Activated CD8-positive, alpha-beta memory T cell treated with anti-CD3 and anti-CD28 coated beads for 36 hours (primary cell): ENCODE measurements around the gene LIF. TPM values are rescaled to one million over a fixed set of nuclear protein-coding genes. Genes with fewer than 3 reads are reported as not detected.
"Not testable (repeated sequence)": the region's sequence is repeated elsewhere in the genome, so short reads cannot be mapped to it uniquely, and the experiment has no call there.

Experiments used
- CTCF ChIA-PET: fragments of 350-600 bp; sonication (Branson Sonifier 250); formaldehyde crosslinking; loops from one replicate; lab custom pipeline; 2021; ENCODE audit warnings: antibody characterized with exemption; lab: Charles Lee
- POLR2A ChIA-PET: fragments of 350-600 bp; sonication (Branson Sonifier 250); formaldehyde crosslinking; loops from one replicate; lab custom pipeline; 2021; ENCODE audit warnings: antibody characterized with exemption; lab: Charles Lee
- total RNA-seq, 2 experiments: library from RNA; stranded (reverse); gene quantifications; one replicate each; pipeline ENCODE4 v1.2.3, GENCODE V29; 2021

The LIF gene
- total RNA-seq, 2 experiments from 2014 or later: 121 to 128 TPM

DNA sequence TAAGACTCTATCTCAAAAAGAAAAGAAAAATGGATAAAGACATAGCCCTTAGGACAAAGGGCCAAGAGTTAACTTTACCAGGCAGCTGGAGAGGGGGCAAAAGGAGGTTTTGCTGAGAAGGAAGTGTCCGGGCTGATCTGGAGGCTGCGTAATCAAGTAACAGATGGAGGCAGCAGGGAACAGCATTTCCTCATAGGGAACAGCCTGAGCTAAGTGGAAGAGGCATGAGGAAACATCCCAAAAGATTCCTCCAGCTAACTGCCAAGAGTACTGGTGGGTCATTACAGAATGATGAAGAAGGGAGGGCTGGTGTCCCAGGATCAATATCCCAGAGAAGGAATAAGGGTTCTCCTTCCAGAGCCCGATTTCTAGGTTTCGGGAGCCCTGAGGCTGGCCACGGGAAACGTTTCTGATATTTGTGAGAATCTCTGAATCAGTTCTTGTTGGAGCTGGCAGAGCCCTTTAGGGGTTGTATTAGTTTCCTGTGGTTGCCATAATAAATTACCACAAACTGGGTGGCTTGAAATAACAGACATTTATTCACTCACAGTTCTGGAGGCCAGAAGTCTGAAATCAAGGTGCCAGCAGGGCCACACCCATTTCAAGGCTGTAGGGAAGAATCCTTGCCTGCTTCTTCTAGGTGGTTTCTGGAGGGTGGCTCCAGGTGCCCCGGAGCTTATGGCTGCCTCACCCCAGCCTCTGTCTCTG, 21.2 kb downstream of the LIF start:
- CTCF ChIA-PET: no interaction called here
- POLR2A ChIA-PET: no interaction called here

DNA sequence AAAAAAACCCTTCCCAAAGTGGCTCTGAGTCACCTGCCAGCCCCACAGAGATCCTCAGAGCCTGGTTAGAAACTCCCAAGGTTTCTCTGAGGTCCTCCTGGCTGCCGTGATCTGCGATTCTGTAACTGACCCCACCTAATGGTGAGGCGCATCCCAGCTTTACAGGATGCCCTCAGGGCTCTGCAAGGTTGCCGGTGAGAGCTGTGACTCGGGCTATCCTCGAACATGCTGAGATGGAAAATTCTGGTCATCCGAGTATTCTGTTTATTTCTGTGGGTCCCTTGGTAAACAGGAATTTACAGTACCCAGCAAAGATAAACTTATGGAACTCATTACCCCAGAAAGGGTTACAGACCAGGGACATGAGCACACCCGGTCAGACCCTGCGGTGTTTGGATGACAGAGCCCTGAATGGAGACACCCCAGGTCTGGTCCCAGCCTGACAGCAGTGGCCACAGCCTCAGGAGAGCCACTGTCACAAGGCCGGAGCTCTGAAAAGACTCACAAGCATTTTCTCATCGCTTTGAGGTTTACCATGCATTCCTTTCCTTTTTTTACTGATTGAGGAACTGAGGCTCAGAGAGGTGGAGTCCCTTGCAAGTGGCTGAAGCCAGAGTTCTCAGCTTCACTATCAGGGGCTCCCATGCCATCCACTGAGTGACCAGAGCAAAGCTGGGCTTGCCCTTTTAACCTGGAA, 22.2 kb downstream of the LIF start:
- ChIA-PET POLR2A (no interaction called here), CTCF (no interaction called here)

DNA sequence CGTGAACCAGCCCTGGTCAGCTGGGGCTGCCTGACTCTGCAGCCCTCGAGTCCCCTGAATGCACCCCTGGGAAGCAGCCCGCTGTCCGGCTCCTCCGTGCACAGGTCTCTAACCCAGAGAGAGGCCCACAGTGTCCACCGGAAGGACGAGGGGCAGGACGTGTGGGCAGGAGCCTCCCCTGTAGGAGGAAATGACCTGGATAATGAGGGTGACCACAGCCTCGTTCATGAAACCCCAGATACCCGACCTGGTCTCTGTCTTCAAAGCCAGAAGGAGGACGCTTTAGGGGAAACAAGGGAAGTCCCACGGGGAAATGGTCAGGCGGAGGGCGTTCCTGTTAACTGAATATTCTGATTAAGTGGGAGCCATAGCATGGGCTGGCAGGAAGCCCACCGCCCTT, 23.3 kb downstream of the LIF start:
- ChIA-PET CTCF (no interaction called here), POLR2A (no interaction called here)

DNA sequence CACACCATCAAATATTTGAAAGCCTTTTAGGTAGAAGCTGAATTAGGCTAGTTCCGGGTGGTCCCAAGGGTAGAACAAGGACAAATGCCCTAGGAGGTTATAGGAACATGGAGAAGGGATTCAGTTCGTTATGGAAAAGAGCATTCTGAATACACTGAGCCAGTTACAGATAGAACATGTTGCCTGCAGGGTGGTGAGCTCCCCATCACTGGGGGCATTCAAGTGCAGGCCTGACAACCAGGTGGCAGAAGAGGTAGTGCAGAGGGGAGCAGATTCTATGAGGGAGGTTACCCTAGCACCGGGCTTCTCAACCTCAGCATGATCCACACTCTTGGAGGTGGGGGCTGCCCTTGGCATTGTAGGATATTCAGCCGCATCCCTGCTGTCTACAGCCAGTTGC, 24.2 kb downstream of the LIF start:
- ChIA-PET CTCF (interaction anchor here (1.0 kb wide), 1 partner anchor 63 kb away, joined by 3 read pairs; no protein-coding TSS in a partner anchor), POLR2A (no interaction called here)

DNA sequence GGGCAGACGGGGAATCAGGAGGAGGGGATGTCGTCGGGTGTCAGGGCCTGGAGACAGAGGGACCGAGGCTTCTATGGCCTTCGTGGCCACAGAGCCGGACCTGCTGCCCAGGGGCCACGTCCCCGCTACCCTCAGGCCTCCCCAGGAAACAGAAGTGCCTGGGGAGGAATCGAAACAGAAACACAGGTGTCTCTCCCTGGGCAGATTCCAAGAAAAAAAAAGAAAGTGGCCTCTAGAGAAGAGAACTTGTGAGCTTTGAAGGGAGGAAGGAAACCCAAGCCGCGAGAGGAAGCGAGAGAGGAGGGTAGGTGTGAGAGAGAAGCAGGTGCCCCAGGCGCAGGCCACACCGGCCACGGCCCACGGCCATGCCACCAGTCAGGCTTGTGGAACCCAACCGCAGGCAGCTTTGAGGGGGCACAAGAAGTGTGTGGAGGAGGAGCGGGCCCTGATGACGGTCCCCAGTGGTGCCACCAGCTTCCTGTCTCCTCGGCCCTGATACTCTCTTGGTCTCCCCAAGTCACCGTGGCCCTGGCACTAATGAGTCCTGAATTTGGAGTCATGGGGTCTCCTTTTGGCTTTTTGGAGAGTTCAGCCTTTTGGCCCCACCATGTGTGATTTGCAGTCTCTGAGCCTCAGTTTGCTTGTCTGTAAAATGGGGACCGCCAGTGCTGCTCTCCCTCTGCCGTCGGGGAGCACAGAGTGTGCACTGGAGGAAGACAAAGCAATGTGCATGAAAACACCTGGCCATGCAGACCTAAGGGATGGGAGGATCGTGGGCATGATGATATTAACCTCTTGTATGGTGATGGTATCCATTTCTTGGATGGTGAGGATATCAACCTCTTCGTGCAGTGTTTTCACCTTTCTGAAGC, 25.2 kb downstream of the LIF start:
- POLR2A ChIA-PET: interaction anchor here (0.5 kb wide), 1 partner anchor 175 kb away, joined by 3 read pairs; the partner anchor contains the start of gene SEC14L2
- CTCF ChIA-PET: interaction anchor here (1.0 kb wide), 1 partner anchor 62 kb away, joined by 3 read pairs; no protein-coding TSS in a partner anchor

DNA sequence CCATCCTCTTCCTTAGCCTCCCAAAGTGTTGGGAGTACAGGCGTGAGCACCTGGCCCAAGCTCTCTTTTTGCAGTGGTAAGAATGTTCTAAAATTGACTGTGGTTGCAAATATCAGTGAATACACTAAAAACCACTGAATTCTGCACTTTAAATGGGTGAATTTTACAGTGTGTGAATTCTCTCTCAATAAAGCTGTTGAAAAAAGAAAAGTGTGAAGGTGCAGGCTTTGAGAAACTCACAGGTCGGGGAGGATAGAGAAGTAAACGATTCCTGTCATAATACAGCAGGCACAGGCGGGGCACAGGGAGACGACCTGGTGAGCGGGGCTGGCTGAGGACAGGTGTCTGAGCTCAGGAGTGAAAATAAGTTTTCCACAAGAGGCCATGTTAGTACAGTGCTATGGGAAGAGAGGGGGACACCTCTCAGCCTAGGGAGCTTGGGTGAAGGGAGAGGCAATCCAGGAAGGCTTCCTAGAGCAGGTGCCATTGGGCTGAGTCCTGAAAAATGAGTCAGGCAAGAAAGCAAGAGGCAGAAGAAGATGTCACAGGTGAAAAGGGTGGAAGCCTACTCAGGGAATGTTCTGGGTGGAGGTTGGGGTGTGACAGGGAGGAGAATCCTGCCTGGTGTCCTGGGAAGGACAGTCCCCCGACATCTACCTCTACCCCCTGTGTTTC, 26.1 kb downstream of the LIF start:
- CTCF ChIA-PET: interaction anchor here (0.6 kb wide), 1 partner anchor 64 kb away, joined by 3 read pairs; no protein-coding TSS in a partner anchor
- POLR2A ChIA-PET: no interaction called here

DNA sequence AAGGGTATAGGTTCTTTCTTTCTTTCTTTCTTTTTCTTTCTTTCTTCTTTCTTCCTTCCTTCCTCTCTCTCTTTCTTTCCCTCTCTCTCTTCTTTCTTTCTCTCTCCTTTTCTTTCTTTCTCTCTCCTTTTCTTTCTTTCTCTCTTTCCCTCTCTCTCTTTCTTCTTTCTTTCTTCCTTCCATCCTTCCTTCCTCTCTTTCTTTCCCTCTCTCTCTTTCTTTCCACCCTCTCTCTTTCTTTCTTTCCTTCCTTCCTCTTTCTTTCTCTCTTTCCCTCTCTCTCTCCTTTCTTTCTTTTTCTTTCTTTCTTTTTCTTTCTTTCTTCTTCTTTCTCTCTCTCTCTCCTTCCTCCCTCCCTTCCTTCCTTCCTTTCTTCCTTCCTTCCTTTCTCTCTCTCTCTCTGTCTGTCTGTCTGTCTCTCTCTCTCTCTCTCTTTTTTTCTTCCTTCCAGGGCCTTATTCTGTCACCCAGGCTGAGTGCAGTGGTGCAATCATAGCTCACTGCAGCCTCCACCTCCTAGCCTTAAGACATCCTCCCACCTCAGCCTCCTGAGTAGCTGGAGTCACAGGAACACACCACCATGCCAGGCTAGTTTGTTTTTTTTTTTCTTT, 26.8 kb downstream of the LIF start:
- POLR2A ChIA-PET: no interaction called here
- CTCF ChIA-PET: interaction anchor here (0.6 kb wide), 1 partner anchor 63 kb away, joined by 3 read pairs; no protein-coding TSS in a partner anchor

DNA sequence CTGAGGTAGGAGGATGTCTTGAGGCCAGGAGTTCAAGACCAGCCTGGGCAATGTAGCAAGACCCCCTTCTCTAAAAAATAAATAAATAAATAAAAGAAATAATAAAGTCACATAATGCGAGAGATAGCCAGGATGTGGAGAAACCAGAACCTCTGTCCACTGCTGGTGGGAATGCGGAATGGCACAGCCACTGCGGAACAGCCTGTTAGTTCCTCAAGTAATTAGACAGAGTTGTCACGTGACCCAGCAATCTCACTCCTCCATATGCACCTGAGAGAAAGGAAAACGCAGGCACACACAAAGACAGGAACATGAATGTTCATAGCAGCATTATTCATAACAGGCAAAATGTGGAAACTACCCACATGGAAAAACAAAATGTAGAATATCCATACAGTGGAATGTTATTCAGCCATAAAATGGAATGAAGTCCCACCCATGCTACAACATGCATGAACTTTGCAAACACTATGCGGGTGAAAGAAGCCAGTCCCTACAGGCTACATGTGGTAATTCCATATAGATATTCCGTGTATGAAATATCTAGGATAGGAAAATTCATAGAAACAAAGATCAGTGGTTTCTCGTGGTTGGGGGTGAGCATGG, 27.4 kb downstream of the LIF start:
- ChIA-PET POLR2A (no interaction called here), CTCF (no interaction called here)

DNA sequence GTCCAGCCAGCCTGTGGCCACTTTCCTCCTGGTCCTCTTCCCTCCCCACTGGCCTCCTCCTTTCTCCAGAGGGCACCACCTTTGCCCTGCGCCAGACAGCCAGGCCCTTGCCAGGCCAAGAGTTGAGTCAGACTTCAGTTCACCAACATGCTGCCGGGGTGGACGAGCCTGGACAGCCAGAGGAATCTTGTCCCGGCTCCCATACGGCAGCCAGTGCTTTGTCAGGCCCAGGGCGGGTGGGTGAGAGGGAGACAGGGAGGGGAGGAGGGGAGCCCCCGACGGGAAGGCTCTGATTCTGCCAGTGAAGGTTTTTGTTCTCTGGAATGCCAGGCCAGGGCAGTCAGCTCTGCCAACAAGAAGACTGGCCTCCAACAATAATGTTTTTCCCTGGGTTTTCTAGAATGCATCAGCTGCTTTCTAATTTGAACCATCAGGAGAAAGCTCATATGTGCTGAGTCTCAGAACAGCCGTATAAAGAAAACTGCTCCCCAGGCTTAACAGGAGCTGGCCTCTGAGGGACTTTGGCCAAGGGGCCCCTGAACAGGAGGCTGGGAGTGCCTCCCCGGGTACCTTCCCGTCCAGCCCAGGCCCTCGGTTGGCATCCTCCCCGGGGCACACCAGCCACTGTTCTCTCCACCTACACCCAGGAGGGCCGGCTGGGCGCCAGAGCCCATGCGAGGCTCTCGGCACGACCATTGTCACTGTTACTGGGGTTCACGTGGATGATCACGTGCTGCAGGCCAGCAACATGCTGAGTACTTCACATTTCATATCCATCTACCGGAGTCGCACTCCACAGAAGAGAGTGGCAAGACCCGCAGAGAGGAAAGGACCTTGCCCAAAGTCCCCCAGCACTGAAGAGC, 28.6 kb downstream of the LIF start:
- ChIA-PET POLR2A (no interaction called here), CTCF (interaction anchor here (0.6 kb wide), 1 partner anchor 320 kb away, joined by 3 read pairs; no protein-coding TSS in a partner anchor)

DNA sequence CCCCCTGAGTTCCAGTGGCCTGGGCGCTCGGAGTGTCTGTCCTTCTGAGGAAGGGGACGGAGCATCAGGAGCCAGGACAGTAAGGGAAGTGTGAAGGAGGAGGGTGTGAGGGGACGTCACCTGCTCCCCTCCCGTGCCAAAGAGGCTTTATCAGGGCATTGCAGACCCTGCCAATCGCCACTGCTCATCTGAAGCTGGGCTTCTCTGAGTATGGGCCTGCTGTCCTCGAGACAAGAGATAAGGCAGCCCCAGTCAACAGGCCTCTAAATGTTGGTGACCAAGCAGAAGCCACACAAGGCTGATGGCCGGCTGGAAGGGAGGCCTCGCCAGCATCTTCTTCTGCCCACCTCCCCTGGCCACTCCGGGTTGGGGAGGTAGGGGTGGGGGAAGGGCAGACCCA, 29.8 kb downstream of the LIF start:
- ChIA-PET POLR2A (no interaction called here), CTCF (no interaction called here)

DNA sequence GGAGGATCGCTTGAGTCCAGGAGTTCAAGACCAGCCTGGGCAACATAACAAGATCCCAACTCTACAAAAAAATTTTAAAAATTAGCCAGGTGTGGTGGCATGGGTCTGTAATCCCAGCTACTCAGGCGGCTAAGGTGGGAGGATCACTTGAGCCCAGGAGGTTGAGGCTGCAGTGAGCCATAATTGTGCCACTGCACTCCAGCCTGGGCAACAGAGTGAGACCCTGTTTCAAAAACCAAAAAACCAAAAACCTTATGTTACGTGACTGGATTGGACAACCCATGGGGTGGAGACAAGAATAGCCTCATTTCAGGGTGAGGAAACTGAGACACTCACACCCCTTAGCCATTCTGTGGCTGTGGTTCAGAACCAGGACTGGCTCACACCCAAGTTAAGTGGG, 30.3 kb downstream of the LIF start:
- POLR2A ChIA-PET, CTCF ChIA-PET: not testable (repeated sequence)

DNA sequence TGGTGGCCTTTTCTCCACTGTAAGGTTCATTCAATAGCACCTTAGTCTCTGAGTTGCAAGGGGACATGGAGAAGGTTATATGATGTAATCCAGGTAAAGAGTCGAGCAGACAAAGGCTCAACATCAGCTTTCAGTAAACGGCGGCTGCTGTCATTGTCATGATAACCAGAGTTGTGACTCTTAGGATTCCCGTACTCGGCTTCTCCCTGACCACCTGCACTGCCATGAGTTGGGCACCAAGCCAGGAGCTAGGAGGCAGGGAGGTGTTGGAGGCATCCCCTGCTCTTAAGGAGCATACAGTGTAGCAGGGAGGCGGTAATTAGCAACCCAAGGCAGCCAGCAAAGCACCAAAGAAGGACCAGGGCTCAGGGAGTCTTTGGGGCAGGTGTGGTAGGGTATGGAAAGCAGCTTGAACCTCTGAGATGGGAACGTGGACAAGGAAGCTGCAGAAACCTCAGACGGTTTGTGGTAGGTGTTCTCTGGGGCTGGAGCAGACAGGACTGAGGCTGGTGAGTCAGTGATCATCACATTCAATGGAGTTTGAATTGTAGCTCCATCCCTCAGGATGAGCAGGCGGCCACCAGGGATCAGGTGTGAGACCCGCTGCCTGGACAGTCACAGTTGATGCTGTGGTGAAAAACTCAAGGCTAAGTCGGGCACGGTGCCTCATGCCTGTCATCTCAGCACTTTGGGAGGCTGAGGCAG, 31.7 kb downstream of the LIF start:
- POLR2A ChIA-PET: no interaction called here
- CTCF ChIA-PET: no interaction called here

DNA sequence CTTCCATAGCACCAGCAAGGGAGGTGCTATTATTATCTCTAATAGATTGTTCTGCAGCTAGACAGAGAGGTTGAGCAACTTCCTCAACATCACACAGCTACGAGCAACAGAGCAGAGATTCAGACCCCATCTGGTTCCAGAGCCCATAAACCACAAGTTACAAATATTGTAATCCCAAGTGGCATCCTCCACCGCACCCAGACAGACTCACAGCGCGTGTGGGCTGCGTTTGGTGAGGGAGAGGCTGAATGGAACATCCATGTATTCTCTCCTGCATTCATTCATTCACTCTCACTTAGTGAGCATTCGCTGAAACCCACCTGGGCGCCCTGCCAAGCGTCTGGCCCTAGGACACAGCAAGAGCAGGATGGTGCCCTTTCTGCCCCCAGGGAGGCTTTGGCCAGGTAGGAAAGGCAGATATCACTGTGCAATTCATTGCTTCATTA, 33.5 kb downstream of the LIF start:
- POLR2A ChIA-PET: no interaction called here
- CTCF ChIA-PET: interaction anchor here (0.6 to 1.1 kb wide), 2 partner anchors 105 to 263 kb away, joined by 3 to 4 read pairs; no protein-coding TSS in a partner anchor

DNA sequence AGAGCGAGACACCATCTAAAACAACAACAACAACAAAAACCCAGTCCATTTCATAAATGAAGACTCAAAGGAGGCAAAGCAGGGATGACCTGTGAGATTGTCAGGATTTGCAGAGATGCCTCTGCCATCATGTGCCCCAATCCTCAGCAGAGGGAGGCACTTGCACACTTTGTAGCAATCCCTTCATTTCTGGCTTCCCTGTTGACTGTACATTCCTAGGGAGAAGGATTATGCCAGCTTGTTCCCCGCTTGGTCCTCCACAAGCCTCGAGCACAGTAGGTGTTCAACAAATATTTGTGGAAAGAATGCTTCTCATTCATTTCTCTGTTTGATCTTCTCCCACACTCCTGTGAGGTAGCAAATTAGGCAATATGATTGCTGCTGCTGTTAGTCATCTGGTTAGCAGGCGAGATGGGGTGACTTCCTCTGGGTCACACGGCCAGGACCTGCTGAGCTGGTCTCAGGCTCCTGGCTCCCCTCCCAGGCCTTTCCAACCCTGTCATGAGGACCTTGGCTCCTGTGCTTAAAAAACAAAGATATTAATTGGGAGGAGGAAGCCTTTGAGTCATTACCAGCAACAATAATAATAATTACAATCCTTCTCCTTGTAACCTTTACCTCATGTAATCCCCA, 34.1 kb downstream of the LIF start:
- POLR2A ChIA-PET: no interaction called here

DNA sequence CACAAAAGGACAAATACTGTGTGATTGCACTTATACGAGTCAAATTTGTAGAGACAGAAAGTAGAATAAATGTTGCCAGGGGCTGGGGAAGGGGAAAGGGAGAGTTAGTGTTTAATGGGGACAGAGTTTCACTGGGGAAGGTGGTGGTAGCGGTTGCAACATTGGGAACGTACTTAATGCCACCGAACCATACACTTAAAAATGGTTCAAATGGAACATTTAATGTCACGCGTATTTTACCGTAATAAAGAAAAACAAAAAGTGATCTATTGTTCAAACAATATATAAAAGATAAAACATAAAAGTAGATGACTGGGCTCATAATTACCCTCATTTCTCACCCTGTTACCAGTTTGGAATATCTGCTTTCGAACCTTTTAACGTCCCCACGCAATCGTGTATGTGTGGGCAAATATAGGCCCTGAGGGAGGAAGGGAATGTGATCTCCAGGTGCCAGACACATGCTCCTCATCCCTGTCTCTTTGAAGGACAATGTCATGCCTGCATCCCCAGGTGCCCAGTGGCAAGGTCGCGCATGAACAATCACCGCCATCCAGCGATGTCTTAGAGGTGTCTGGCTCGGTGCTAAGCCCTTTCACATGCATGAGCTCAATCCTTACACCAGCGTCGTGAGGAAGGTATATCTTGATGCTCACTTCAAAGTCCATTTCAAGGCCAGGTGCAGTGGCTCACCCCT, 35.3 kb downstream of the LIF start:
- ChIA-PET POLR2A (no interaction called here), CTCF (no interaction called here)

More for the DNA sequence above, 34.1 kb downstream of the LIF start:
- CTCF ChIA-PET: interaction anchor here (0.6 to 1.1 kb wide), 2 partner anchors 104 to 263 kb away, joined by 3 to 4 read pairs; no protein-coding TSS in a partner anchor
